GM21825 (cell line): ENCODE results near the gene NFATC2IP.
A peak's percentile ranks its signal among the peaks of the same experiment; 100 is the strongest.

Experiments
- ATAC-seq: cut with Tn5 transposase; IDR thresholded peaks from one replicate; pipeline ENCODE4 v1.9.1; 2021; ENCODE audit warnings: mild to moderate bottlenecking, moderate library complexity; ENCODE audit not compliant: unreplicated experiment

NFATC2IP gene

GRCh38 chr16:28950648-28951409, at the start of gene NFATC2IP:
TSS of gene NFATC2IP (plus strand) at chr16:28950937. CDS start at chr16:28951012, 75 bp downstream.
- peak; percentile 91 for ATAC-seq

GRCh38 chr16:28901862-28902261, 48.9 kb upstream of the NFATC2IP start:
- ATAC-seq = no peak

- no peak for ATAC-seq
Measured at GRCh38 chr16:28902909-28903308, 47.8 kb upstream of the NFATC2IP start.

- ATAC-seq = no peak
Measured at GRCh38 chr16:28903344-28904042, 47.2 kb upstream of the NFATC2IP start.

- no peak for ATAC-seq
Measured at GRCh38 chr16:28904363-28904762, 46.4 kb upstream of the NFATC2IP start.

- ATAC-seq = no peak
Measured at GRCh38 chr16:28904828-28905227, 45.9 kb upstream of the NFATC2IP start.

GRCh38 chr16:28905229-28905754, 45.4 kb upstream of the NFATC2IP start:
- no peak for ATAC-seq

GRCh38 chr16:28905800-28906372, 44.9 kb upstream of the NFATC2IP start:
- no peak for ATAC-seq

GRCh38 chr16:28910086-28911031, 40.4 kb upstream of the NFATC2IP start:
- ATAC-seq = no peak

GRCh38 chr16:28912558-28912957, 38.2 kb upstream of the NFATC2IP start:
- ATAC-seq = no peak

- ATAC-seq = no peak
Measured at GRCh38 chr16:28913946-28914724, 36.6 kb upstream of the NFATC2IP start.

- no peak for ATAC-seq
Measured at GRCh38 chr16:28915181-28915580, 35.6 kb upstream of the NFATC2IP start.

GRCh38 chr16:28917095-28917494, 33.6 kb upstream of the NFATC2IP start:
- ATAC-seq = no peak

GRCh38 chr16:28918698-28919097, 32.0 kb upstream of the NFATC2IP start:
- ATAC-seq = no peak

GRCh38 chr16:28923231-28923587, 27.5 kb upstream of the NFATC2IP start:
- no peak for ATAC-seq

- ATAC-seq = peak; percentile 43
Measured at GRCh38 chr16:28923652-28924398, 26.9 kb upstream of the NFATC2IP start.

- peak; percentile 17 for ATAC-seq
Measured at GRCh38 chr16:28924399-28924761, 26.4 kb upstream of the NFATC2IP start.

- peak; percentile 47 for ATAC-seq
Measured at GRCh38 chr16:28924762-28925385, 25.9 kb upstream of the NFATC2IP start, which contains the start of gene RABEP2. TSS of gene RABEP2 (minus strand) at chr16:28925238. CDS start at chr16:28925163, 75 bp downstream.
